Upper lobe of right lung (tissue), 1 donor: ENCODE data around the gene IQCC. TPM values are rescaled to one million over a fixed set of nuclear protein-coding genes. Genes with fewer than 3 reads are reported as not detected.

Source experiments
- ATAC-seq: fragments of 200-7000 bp; cut with Tn5 transposase; one replicate; pipeline ENCODE4 v1.9.1; 2020; ENCODE audit warnings: mild to moderate bottlenecking, moderate library complexity
- DNase-seq: peaks from one replicate; pipeline ENCODE4 v3.0.0-alpha.2; 2020
- H3K27ac ChIP-seq: fragments of 200-600 bp; one replicate; pipeline ENCODE4 v1.8.0; 2022
- H3K27me3 ChIP-seq: fragments of 200-600 bp; one replicate; pipeline ENCODE4 v1.8.0; 2022; ENCODE audit warnings: mild to moderate bottlenecking
- H3K36me3 ChIP-seq: fragments of 200-600 bp; one replicate; pipeline ENCODE4 v1.8.0; 2022
- H3K4me1 ChIP-seq: fragments of 200-600 bp; one replicate; pipeline ENCODE4 v1.8.0; 2022
- H3K4me3 ChIP-seq: fragments of 200-600 bp; one replicate; pipeline ENCODE4 v1.8.0; 2022; ENCODE audit warnings: mild to moderate bottlenecking
- H3K9me3 ChIP-seq: fragments of 200-600 bp; one replicate; pipeline ENCODE4 v1.8.0; 2022
- intact Hi-C: fragments of 100-400 bp; cut with DNase I; formaldehyde crosslinking; loops from one replicate; pipeline ENCODE4 v1.11.0; 2022
- total RNA-seq: library from RNA; stranded (reverse); fragmentation: NEBNext Ultra II Directional; extraction: Animal tissue kit (Norgen Biotek cat#: 25700); gene quantifications from one replicate; pipeline ENCODE4 v1.2.1, GENCODE V29; 2021
- TF ChIP-seq, protein P1 (sequence below): fragments of 200-600 bp; IDR thresholded peaks from one replicate; pipeline ENCODE4 v1.8.0; 2022; ENCODE audit warnings: antibody characterized with exemption
- donor health status: DM: no; HTN: yes; CAD: no; lungs with severe emphysema.

Gene IQCC
- total RNA-seq, 1 donor from 2014 or later: 1.2 TPM

DNA sequence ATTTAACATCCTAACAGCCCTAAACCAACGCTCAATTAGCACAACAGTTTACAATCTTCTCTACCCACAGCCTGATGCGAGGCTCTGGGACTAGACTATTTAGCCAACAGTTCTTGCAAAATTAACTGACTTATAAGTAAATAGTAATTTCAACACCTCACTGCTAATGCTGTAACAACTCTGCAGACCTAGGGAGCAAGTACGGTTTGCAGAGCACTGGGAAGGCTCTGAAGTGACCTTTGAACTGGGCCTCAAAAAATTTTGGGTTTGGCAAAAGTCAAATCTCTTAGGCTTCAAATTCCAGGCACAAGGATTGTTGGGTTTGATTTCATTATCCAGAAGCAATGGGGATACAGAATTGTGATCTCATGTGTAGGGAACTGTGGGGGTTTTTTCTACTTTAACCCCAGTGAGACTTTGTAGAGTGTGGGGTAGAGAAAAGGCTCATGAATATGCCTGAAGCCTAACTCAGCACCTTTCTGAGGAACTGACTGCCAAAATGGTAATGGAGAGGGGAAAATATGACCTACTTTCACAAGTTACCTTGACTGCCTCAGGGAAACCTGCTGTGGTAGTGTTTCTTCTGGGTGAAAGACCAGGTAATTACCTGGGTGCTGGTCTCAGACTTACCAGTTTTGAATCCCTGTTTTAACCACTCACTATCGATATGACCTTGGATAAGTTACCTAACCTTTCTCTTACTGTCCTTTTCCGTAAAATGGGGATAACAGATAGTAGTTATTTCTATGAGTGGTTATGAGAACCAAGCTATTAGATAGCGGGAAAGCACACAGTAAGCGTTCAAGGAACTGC lies 26.9 kb upstream of the IQCC start:
- DNase-seq (no peak), ATAC-seq (no peak)
- intact Hi-C loops: no loop called here
- Histone ChIP-seq H3K9me3 (no peaks in the 10 kb centered on the region), H3K4me1 (peaks cover 32% of the 10 kb centered on the region), H3K27me3 (no peaks in the 10 kb centered on the region), H3K36me3 (peaks cover 24% of the 10 kb centered on the region), H3K4me3 (peak overlapping the region; percentile 80), H3K27ac (peak overlapping the region; percentile 94)
- TF ChIP-seq, protein P1, sequence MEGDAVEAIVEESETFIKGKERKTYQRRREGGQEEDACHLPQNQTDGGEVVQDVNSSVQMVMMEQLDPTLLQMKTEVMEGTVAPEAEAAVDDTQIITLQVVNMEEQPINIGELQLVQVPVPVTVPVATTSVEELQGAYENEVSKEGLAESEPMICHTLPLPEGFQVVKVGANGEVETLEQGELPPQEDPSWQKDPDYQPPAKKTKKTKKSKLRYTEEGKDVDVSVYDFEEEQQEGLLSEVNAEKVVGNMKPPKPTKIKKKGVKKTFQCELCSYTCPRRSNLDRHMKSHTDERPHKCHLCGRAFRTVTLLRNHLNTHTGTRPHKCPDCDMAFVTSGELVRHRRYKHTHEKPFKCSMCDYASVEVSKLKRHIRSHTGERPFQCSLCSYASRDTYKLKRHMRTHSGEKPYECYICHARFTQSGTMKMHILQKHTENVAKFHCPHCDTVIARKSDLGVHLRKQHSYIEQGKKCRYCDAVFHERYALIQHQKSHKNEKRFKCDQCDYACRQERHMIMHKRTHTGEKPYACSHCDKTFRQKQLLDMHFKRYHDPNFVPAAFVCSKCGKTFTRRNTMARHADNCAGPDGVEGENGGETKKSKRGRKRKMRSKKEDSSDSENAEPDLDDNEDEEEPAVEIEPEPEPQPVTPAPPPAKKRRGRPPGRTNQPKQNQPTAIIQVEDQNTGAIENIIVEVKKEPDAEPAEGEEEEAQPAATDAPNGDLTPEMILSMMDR: no peak

DNA sequence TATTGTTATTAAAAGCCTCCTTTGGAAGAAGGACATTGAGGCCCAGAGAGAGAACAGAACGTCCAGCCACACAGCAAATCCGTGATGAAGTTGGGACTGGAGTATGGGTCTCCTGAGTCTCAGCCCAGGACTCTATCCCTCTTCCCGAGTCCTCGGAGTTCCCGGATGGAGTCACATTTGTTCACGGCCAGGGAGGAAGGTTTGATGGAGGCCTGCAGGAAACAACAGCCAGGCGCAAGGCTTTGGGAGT lies 26.4 kb upstream of the IQCC start:
- Histone ChIP-seq H3K27me3 (no peaks in the 10 kb centered on the region), H3K9me3 (no peaks in the 10 kb centered on the region), H3K27ac (peak overlapping the region; percentile 94), H3K4me1 (peaks cover 37% of the 10 kb centered on the region), H3K36me3 (peaks cover 29% of the 10 kb centered on the region), H3K4me3 (peak overlapping the region; percentile 80)
- TF ChIP-seq, protein P1: no peak
- DNase-seq (no peak), ATAC-seq (no peak)
- intact Hi-C loops: no loop called here

DNA sequence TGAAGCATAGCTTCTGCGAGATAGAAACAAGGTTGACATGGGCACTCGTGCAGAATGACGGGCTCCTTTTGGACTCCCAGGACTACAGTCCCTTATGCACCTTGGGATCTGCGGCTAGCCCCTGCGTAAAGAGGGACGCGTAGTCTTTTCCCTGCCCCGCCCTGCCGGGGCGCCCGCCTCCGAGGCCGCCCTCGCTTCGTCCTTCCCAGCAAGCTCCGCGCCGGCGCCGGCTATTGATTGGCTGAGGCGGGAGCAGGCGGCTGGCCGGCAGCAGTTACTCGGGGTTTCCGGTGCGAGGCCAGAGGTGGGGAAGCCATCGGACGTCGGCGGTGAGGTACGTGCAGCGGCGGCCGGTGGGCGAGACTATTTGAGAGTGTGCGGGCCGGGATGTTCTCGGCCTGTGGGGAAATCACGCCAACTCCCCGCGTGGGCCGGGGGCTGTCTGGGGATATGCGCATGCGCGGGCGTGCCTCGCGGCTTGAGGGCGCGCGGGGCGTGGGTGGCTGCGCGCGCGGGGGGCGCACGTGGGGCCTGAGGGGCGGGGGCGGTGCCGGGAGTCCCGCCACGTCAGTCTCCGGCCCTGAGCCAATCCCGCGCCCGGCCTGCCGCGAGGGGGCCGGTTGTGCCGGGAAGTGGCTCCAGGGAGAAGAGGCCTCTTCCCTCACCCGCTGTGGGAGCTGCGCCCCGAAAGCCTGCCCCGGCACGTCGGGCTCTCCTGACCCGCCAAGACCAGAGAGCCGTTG lies 25.9 kb upstream of the IQCC start, which contains the start of gene TXLNA:
Gene TXLNA (plus strand): TSS at position 233 of the 743 bp plus-strand sequence. CDS start 671 bp downstream, outside the sequence.
- intact Hi-C loops: no loop called here
- TF ChIP-seq, protein P1: no peak
- peak; percentile 95 for ATAC-seq

DNA sequence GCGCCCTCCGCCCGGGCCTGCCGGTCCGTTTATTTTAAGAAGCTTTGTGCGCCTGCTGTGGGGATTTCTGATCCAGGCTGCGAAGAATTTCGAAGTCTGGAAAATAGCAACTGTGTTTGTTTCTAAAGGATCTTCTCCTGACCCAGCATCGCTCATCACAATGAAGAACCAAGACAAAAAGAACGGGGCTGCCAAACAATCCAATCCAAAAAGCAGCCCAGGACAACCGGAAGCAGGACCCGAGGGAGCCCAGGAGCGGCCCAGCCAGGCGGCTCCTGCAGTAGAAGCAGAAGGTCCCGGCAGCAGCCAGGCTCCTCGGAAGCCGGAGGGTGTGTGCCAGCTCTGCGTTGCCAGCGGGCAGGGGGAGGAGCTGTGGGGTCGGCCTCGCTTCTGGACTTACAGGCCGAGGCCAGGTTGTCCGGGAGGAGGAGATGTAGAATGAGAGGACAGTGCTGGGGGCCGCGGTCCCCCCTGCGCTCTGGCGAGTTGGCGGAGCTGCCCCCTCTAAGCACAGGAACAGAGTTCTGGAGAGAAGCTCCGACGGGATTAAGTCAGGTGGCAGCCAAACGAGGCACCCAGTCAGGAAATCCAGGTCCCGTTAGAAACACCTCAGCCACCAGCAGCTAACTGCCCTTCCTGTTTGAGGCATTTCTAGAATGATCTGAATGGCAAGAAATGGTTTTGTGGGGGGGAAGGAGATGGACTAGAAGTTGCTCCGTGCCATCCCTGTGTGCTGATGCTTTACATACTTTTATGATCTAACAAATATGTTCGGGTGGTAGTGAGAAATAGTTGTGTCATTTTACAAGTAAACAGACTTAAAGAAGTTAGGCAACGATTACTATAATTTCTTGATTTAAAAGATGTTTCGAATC lies 25.0 kb upstream of the IQCC start:
- H3K36me3 ChIP-seq: peaks cover 40% of the 10 kb centered on the region
- intact Hi-C loops: no loop called here
- no peaks in the 10 kb centered on the region for H3K9me3 ChIP-seq
- DNase-seq: peak; percentile 84
- peaks cover 45% of the 10 kb centered on the region for H3K4me1 ChIP-seq
- H3K27ac ChIP-seq: peak overlapping the region; percentile 94
- no peaks in the 10 kb centered on the region for H3K27me3 ChIP-seq
- TF ChIP-seq, protein P1: no peak
- H3K4me3 ChIP-seq: peak overlapping the region; percentile 80
- ATAC-seq: peak; percentile 45

More for the DNA sequence above, 25.9 kb upstream of the IQCC start, which contains the start of gene TXLNA:
- H3K9me3 ChIP-seq: no peaks in the 10 kb centered on the region
- peaks cover 42% of the 10 kb centered on the region for H3K4me1 ChIP-seq
- peak within 1 kb of the TSS; percentile 80 for H3K4me3 ChIP-seq
- peaks cover 34% of the 10 kb centered on the region for H3K36me3 ChIP-seq
- H3K27me3 ChIP-seq: no peaks in the 10 kb centered on the region
- H3K27ac ChIP-seq: peak within 1 kb of the TSS; percentile 94
- peak; percentile 98 for DNase-seq

DNA sequence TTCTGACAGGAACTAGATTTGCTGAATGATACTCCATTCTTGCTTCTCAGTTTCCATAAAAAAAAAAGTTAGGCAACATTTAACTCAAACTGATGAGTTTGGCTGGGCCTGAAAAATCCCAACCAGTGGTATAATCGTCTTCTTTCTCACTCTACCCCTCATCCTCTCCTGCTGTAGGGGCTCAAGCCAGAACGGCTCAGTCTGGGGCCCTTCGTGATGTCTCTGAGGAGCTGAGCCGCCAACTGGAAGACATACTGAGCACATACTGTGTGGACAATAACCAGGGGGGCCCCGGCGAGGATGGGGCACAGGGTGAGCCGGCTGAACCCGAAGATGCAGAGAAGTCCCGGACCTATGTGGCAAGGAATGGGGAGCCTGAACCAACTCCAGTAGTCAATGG lies 24.4 kb upstream of the IQCC start:
- Histone ChIP-seq H3K27me3 (no peaks in the 10 kb centered on the region), H3K4me3 (peak overlapping the region; percentile 80), H3K27ac (no peak overlapping the region), H3K36me3 (peaks cover 43% of the 10 kb centered on the region), H3K9me3 (no peaks in the 10 kb centered on the region), H3K4me1 (peaks cover 45% of the 10 kb centered on the region)
- ATAC-seq (no peak), DNase-seq (no peak)
- TF ChIP-seq, protein P1: no peak
- intact Hi-C loops: no loop called here
